Caki2 (cell line): ENCODE data around the gene PDE2A. TPM values are rescaled to one million over a fixed set of nuclear protein-coding genes. Genes with fewer than 3 reads are reported as not detected.

ENCODE experiments used
- DNase-seq: peaks from one replicate; pipeline ENCODE4 v3.0.0-alpha.2; 2015; ENCODE audit warnings: low read depth
- in situ Hi-C: cut with HindIII; loops from 2 replicates; pipeline ENCODE4 v1.10.0; 2016; ENCODE audit warnings: low sequenced_read_pairs, low pct_unique_long_range_greater_than_20kb, mixed read lengths
- total RNA-seq: library from RNA; depleted of rRNA; stranded (reverse); fragments of >200 nt; shearing (Covaris generic); gene quantifications from 2 replicates; pipeline ENCODE4 v1.2.3, GENCODE V29; 2014; ENCODE audit warnings: low replicate concordance

PDE2A gene
- total RNA-seq, 1 experiment from 2014 or later = 1.5 TPM

DNA sequence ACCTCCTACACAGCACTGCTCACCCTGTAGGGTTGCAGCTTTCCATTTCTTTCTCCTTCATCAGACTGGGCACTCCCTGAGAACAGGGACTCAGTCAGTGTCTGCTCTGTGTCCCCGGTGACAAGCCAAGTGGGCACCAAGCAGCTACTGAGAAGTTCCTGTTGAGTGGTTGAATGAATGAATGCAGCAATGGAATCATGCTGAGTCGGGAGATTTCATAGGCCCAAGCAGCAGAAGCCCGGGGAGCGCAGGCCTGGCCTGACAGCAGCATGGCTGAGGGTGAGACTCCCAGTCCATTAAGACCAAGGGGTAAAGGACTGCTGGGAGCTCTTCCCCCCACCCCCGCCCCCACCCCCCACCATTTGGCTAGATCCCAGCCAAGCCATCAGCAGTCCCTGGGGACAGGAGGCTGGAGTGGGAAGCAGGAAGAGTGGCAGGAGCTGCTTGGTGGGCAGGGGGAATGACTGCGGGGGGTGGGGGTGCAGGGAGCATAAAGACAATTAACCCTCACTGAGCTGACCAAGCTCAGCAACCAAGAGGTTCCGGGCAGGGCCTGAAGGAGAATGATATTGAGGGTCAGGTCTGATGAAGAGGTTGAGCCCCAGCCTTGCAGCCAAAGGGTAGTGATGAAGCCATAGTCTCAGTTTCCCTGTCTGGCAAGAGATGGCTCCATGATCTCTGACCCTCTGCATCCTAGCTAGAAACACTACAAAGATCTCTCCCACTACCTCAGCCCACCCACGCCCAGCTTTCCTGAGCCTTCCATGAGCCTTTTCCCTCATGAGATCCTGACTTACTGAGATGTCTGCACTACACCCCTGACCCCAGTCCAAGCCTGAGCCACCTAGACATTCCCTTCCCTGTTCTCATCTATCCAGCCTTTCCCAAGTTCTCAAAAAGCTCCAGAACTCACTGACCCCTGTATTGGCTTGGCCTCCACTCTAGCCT, 2.8 kb downstream of the PDE2A start:
- no peak for DNase-seq
- in situ Hi-C loops = no loop called here

DNA sequence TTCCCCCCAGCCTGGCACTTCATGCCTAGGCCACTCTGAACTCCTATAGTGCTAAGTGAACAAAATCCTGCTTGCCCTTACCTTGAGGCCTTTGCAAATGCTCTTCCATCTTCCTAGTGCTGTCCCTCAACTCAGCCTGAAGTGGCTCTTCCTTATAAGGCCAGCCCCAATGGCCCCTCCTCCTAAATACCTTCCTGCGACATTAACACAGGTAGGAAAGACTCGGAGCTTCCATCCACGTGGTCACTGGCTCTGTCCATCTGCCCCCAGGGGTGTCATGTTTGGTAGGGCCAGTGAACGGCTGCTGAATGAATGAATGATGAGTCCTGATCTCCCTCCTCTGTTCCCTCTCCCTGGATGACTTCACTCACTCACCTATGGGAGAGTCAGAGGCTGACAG, 4.2 kb downstream of the PDE2A start:
- no peak for DNase-seq

DNA sequence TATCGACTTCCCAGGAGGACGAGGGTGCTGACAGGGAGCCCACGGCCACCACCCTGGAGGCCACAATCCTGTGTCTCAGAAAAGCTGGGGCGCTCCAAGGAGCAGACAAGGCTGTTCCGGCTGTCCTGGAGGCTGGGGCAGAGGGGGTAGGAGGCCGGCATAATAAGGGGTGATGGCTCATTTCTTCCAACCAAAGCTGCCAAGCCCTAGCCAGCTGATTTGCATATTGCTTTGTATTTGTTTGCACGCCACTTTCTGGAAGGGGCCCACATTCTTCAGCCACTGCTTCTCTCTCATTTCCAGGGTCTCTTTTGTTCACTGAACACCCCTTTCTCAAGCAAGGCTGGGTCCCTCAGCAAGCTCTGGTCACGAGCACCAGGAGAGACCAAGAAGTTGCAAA, 4.7 kb downstream of the PDE2A start:
- DNase-seq = no peak
- in situ Hi-C loops = no loop called here

More for the DNA sequence above, 4.2 kb downstream of the PDE2A start:
- in situ Hi-C loops = no loop called here

DNA sequence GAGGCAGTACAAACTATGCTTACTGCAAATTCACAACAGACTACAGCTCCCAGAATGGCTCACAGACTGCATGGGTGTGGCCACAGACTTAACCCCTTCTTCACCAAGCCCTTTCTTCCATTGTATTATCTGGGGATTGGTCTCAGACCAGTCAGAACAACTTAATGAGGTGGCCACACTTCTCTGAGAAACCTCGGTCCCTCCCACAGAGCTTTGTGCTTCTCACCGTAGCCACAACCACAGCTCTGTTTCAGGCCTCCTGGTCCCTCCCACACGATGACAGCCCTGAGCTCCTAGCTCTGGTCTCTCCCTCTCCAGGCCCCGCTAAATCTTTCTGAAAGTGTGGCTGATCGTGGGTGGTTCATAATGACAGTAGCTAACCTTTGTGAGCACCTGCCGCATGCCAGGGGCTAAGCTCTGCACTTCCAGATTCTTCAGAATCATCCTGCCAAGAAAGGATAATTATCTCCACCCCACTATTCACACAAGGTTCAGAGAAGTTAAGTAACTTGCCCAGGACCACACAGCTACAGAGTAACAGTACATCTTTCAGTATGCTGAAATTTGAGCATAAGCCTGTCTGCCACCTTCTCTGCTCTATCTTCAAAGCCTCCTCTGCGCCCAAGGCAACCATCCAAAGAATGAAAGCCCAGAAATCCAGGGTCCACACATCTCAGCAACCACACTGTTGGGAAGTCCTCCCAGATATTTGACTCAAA, 5.4 kb downstream of the PDE2A start:
- DNase-seq = no peak
- in situ Hi-C loops = no loop called here

DNA sequence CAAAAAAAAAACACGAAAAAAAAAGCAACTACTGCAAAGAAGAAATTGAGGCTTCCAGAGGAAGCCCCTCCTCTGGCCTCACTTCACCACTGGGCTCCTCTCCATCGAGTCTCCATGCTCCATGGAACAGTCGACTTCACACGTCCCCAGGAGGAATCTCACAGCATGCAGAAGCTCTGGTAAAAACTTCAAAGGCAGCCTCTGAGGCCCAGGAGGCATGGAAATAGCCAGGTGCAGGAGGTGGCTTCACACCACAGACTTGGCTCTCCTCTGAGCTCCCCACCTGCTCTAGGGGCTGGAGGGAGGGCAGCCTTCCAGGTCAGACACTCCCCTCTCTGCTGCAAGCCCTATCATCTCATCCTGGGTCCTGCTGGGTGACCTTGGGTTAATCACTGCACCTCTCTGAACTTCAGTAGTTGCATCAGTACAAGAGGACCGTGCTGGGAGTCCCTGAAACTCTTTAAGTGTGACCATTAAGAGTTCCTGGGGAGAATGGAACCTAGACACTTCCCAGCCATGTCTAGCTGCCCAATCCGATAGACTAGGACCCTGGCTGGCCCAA, 8.2 kb downstream of the PDE2A start:
- no peak for DNase-seq
- in situ Hi-C loops = no loop called here

DNA sequence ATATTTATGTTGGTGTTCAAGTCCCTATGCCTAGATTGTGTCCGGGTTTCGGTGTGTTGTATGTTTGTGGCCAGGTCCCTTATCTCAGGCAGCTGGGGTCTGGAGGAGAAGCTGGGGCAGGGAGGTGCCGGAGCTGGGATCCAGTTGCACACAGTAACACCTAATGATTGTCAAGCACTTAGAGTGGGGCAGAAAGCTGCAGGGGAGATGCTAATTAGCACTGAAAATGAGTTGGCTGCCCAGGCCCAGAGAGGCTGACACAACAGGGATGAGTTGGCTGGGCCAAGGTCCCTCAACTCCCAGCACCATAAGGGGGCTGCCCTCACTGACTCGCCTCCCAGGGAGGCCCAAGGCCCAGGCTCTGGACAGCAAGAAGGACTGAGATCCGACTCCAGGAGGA, 12.2 kb downstream of the PDE2A start:
- in situ Hi-C loops = no loop called here
- DNase-seq = no peak

DNA sequence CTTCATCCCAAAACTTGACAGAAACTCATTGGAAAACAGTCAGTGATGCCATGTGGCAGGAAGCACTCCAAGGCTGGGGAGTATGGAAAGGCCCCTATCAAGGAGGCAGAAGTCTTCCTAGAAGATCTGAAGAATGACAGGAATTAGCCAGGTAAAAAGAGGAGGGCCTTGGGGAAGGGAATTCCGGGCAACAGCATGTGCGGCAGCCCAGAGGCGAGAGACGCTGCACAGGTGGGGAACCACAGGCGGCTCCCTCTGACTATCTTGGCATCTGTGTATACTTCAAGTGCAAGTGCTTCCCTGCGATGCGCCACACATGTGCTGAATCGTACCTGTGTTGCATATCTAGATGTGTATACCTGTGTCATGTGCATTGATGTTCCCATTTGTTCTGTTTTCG, 12.7 kb downstream of the PDE2A start:
- DNase-seq = no peak
- in situ Hi-C loops = no loop called here

DNA sequence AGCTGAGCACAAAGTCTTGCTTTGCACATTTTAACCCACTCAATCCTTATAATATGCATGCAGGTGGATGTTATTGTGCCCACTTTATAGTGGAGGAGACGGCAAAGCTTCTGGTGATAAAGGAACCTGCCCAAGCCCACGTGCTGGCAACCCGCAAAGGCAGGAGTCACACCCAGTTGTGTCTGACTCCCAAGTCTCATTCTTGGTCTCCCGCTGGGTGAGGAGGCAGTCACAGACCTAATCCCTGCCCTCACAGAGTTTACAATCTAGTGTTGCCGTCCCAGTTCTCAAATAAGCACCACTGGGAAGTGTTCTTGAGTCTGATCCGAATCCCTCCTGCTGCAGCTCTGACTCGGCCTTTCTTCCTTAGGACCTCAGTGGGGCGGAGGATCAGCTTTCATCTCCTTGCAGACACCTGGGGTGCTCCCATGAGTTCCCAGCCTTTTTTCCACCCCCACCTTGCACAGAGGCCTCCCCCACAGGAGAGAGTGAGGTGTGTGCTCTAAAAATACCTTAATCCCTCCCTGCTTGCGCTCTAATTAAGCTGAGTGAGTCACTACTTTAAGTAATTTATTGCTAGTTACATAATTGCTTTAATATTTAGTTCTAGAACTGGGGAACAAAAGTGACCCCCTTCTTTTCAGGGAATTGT, 15.1 kb downstream of the PDE2A start:
- in situ Hi-C loops = no loop called here
- DNase-seq = no peak

DNA sequence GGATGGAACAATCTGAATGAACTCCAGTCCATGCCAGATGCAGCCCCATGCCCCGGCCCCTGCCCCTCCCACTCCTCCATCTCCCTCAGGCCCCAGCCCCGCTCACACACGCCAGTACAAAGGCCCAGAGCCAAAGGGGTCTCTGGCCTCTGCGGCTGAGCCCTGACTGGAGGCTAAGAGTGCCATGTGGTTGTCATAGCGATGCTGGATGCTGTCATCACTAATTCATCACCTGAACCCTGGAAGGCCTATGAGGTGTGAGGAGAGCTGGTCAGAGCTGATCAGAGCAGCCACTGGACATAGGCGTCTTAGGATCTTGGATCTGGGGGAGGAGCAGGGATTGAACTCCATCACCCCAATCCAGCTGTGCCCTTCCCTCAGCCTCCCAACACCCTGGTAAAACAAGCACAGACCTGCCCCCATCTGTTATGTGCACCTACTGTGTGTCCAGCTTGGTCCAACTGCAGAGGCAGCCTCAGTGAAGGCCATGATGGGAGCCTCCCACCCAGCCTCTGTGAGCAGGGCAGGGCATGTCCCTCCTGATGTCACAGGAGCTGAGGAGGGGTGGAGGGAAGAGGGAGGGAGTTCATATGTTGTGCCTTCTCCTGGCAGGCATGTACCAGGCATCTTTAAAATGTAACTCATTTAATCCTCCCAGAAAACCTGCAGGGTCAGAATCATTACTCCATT, 16.7 kb downstream of the PDE2A start:
- no peak for DNase-seq
- in situ Hi-C loops = no loop called here

DNA sequence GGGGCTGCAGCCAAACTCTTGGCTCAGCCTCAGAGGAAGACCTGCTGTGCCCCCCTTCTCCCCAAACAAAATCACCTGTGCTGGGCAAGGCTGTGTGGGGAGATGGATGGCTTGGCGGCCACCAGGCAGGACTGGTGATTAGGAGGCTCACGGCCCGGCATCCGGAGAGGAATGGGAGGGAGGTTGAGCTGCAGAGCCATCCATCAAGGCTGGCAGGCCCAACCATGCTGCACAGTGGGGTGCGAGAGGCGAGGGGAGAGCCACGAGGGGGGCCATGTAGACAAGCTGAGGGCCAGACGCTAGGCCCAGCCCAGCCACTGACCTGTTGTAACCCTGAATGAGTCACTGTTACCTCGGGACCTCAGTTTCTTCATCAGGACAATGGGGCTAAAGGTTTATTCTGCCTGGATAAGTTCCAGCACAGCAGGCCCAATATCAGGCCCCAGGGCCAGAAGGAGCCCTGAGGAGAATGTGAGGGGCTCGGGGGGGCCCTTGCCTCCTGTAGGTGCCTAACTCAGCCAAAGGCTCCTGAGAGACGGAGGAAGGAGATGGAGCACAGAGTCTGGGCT, 18.2 kb downstream of the PDE2A start:
- no peak for DNase-seq
- in situ Hi-C loops = no loop called here

DNA sequence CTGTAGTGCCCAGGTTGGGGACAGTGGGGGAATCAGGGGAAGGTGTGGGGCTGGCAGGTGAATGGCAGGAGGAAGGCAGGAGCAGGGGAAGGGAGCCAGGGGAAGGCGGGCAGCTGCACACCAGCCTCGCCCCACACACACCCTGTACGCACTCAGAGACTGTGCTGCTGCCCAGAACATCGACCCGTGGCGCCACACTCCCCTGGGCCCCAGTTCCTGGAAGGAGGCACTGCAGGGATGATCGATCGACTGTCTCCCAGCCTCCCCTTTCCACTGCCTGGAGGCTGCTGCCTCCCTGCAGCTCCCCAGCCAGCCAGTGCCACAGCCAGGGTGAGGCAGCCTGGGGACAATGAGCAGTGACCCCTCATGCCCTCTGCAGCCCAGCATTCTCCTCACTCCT, 19.2 kb downstream of the PDE2A start:
- in situ Hi-C loops = no loop called here
- no peak for DNase-seq

DNA sequence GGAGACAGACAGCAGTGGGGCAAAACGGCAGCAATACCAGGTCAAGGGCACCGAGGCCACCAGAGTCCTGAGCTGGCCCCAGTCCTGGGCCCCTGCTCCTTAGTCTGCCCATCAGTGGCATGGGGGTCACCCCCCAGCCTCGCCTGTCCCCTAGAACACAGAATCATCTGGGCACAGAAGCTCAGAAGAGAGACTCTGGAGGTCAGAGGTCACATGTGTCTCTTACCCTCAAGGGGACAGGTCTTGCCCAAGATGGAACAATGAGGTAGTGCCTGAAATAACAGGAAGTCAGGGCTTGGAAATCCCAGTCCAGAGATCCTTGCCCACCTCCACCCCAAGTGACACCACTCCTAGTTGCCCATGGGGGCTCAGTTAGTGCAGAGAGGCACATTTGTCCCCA, 20.6 kb downstream of the PDE2A start:
- no peak for DNase-seq
- in situ Hi-C loops = no loop called here

DNA sequence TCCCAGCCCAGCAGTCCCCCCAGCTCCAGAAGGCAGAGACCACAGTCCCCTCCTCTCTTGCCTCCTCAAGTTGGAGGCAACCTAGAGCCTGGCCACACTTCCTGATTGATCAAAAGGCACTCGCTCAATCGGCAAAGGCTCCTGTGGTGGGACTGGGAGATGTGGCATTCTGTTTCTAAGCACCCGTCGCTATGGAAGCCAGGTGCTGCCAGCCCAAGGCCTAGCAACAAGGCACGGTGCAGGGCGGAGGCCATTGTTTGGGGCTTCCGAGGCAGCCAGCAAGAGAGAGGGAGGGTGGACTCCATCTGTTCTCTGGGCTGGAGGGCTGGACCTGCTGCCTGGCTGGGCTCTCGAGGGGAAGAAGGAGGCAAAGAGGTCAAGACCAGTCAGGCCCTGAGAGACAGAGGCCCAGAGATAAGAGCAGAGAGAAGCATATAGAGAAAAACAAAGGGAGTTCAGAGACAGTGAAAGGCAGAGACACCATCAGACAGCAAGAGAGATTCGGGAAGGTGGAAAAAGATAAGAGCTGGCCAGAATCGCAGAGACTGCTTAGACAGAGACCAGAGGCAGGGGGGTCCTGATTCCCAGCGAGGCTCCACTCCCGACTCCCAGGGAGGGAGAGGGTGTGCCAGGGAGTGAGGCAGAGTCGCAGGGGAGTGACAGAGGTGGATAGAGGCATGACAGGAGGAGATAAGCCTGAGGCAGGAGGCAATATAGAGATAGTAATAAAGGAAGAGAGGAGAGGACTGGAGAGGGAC, 21.2 kb downstream of the PDE2A start:
- in situ Hi-C loops = no loop called here
- DNase-seq = no peak

DNA sequence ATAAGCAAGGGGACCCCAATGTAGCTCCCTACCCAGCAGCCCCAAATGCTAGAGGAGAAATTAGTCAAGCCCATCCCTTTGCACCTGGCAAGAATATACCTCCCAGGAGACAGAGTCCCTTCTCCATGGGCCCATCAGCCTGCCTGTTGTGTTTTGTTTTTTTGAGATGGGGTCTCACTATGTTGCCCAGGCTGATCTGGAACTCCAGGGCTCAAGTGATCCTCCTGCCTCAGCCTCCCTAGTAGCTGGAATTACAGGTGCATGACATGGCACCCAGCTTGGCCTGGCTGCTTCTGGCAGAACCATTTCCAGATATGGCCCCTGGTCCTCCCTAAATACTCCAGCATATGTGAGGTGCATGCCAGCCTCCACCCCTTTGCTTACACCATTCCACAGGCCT, 22.1 kb downstream of the PDE2A start:
- in situ Hi-C loops = no loop called here

DNA sequence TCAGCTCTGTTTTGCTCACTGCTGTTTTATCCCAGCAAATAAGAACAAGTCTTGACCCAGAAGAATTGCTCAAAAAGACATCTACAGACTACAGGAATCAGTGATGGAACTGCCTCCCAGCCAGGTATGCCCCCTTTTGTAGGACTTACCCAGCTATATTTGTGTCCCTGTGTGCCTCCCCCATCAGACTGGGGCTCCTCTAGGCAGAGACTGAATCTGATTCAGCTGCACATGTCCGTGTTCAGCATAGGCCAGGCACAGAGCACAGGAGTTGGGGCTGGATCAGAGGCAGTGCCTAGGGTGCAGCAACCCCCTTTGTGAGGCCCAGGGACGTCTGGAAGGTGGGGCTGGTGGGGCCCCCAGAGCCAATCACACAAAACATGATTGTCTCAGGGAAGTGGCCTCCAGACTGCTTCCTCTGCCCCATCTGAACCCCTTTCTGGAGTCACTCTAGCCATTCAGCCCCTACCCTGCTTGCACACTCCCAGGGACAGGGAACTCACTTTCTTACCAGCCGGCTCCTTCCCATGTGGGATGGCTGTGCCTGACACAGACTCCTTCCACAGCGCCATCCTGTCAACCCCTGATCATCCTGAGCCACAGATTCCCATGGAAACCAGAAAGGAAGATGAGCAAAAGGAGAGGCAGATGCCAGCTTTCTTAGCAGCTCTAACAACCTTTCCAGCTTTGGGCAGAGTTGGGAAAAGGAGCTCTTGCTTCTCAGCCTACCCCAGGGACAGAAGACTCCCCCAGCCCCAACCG, 24.8 kb downstream of the PDE2A start:
- in situ Hi-C loops = no loop called here
- no peak for DNase-seq

More for the DNA sequence above, 22.1 kb downstream of the PDE2A start:
- no peak for DNase-seq

DNA sequence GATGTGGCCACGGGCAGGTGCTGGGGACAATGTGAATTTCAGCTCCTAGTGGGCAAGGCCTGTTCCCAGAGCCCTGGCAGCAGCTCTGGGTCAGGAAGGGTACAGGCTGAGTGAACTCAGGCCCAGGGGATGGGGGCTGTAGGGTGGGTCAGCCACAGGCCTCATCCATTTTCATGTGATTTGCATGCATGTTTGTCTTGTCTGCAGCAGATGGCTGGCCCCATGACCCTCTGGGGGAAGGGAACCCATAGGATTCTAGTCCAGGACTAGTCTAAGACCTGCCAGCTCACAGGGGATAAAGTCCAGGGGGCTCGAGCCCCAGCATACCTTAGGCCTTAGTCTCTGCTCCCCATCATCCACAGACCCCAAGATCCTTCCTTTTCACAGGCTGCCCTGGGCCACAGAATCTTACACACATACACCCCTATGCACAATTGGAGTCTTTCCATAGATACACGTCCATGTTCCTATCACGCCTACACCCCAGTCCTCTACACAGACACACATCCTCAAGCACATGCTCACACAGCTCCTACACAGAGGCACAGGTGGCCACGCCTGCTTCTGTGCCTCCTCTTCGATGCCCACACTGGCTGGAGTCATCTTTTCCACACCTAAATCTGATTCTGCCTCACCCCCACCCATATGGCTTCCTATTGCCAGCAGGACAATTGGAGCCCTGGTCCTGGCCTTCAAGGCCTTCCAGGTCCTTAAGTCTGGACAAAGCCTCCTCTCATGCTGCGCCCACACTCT, 25.7 kb downstream of the PDE2A start:
- in situ Hi-C loops = no loop called here
- DNase-seq = no peak
